ENCODE measurements around the gene TTC3. TPM values are rescaled to one million over a fixed set of nuclear protein-coding genes. Genes with fewer than 3 reads are reported as not detected.

The TTC3 gene
- total RNA-seq, 2 experiments from 2014 or later, result 75.4 to 85.6 TPM

GRCh38 chr21:37237346-37237745 is 164.3 kb downstream of the TTC3 start:
- Mint-ChIP-seq H3K36me3 (peaks cover 54% of the 10 kb centered on the region), H3K4me1 (peaks cover 52% of the 10 kb centered on the region), H3K4me3 (peak overlapping the region; percentile 71), H3K27me3 (no peaks in the 10 kb centered on the region), H3K27ac (peak overlapping the region; percentile 91), H3K9me3 (no peaks in the 10 kb centered on the region)
- DNase-seq (no peak), ATAC-seq (ENCODE audit: low read depth) (no peak)
- POLR2A ChIA-PET, result interaction anchor here (0.8 kb wide), 1 partner anchor 20 kb away, joined by 3 read pairs; no protein-coding TSS in a partner anchor

- ATAC-seq (ENCODE audit: low read depth) (peak; percentile 96), DNase-seq (no peak)
- no peaks in the 10 kb centered on the region for H3K27me3 Mint-ChIP-seq
- POLR2A ChIA-PET, result no interaction called here
- peak overlapping the region; percentile 91 for H3K27ac Mint-ChIP-seq
- no peaks in the 10 kb centered on the region for H3K9me3 Mint-ChIP-seq
- peak overlapping the region; percentile 71 for H3K4me3 Mint-ChIP-seq
- peaks cover 52% of the 10 kb centered on the region for H3K36me3 Mint-ChIP-seq
- peaks cover 55% of the 10 kb centered on the region for H3K4me1 Mint-ChIP-seq
Observed at GRCh38 chr21:37237764-37238163, 164.7 kb downstream of the TTC3 start.

GRCh38 chr21:37240978-37241377 is 167.9 kb downstream of the TTC3 start:
- H3K36me3 Mint-ChIP-seq, result peaks cover 61% of the 10 kb centered on the region
- H3K4me3 Mint-ChIP-seq, result no peak overlapping the region
- POLR2A ChIA-PET, result no interaction called here
- ATAC-seq (ENCODE audit: low read depth) (no peak), DNase-seq (no peak)
- H3K27me3 Mint-ChIP-seq, result no peaks in the 10 kb centered on the region
- no peak overlapping the region for H3K27ac Mint-ChIP-seq
- H3K9me3 Mint-ChIP-seq, result no peaks in the 10 kb centered on the region
- peaks cover 86% of the 10 kb centered on the region for H3K4me1 Mint-ChIP-seq

GRCh38 chr21:37241426-37241825 is 168.4 kb downstream of the TTC3 start:
- POLR2A ChIA-PET, result no interaction called here
- no peaks in the 10 kb centered on the region for H3K27me3 Mint-ChIP-seq
- H3K9me3 Mint-ChIP-seq, result no peaks in the 10 kb centered on the region
- peaks cover 89% of the 10 kb centered on the region for H3K4me1 Mint-ChIP-seq
- DNase-seq (no peak), ATAC-seq (ENCODE audit: low read depth) (no peak)
- peaks cover 63% of the 10 kb centered on the region for H3K36me3 Mint-ChIP-seq
- H3K4me3 Mint-ChIP-seq, result no peak overlapping the region
- H3K27ac Mint-ChIP-seq, result no peak overlapping the region

- no peak for ATAC-seq (ENCODE audit: low read depth)
- POLR2A ChIA-PET, result interaction anchor here (0.9 to 4.7 kb wide), 11 partner anchors 11 to 125 kb away, joined by 3 to 73 read pairs (median 4); partner anchors contain the start of gene VPS26C
- no peaks in the 10 kb centered on the region for H3K27me3 Mint-ChIP-seq
- H3K27ac Mint-ChIP-seq, result peak overlapping the region; percentile 95
- H3K36me3 Mint-ChIP-seq, result peaks cover 57% of the 10 kb centered on the region
- no peak for DNase-seq
- peaks cover 81% of the 10 kb centered on the region for H3K4me1 Mint-ChIP-seq
- H3K9me3 Mint-ChIP-seq, result no peaks in the 10 kb centered on the region
- peak overlapping the region; percentile 85 for H3K4me3 Mint-ChIP-seq
Observed at GRCh38 chr21:37243961-37244360, 170.9 kb downstream of the TTC3 start.

- H3K27ac Mint-ChIP-seq, result peak overlapping the region; percentile 95
- peaks cover 56% of the 10 kb centered on the region for H3K36me3 Mint-ChIP-seq
- peaks cover under 1% of the 10 kb centered on the region for H3K9me3 Mint-ChIP-seq
- no peaks in the 10 kb centered on the region for H3K27me3 Mint-ChIP-seq
- POLR2A ChIA-PET, result interaction anchor here (0.8 to 4.7 kb wide), 10 partner anchors 12 to 125 kb away, joined by 3 to 73 read pairs (median 5); partner anchors contain the start of genes DYRK1A and VPS26C
- peak; percentile 62 for DNase-seq
- peaks cover 81% of the 10 kb centered on the region for H3K4me1 Mint-ChIP-seq
- peak overlapping the region; percentile 85 for H3K4me3 Mint-ChIP-seq
- ATAC-seq (ENCODE audit: low read depth), result peak; percentile 88
Observed at GRCh38 chr21:37244501-37245095, 171.5 kb downstream of the TTC3 start.

- H3K9me3 Mint-ChIP-seq, result peaks cover 2% of the 10 kb centered on the region
- POLR2A ChIA-PET, result interaction anchor here (0.8 to 4.7 kb wide), 7 partner anchors 11 to 124 kb away, joined by 3 to 73 read pairs (median 13); partner anchors contain the start of genes DYRK1A and VPS26C
- H3K27me3 Mint-ChIP-seq, result no peaks in the 10 kb centered on the region
- peaks cover 79% of the 10 kb centered on the region for H3K4me1 Mint-ChIP-seq
- peak overlapping the region; percentile 85 for H3K4me3 Mint-ChIP-seq
- H3K27ac Mint-ChIP-seq, result peak overlapping the region; percentile 95
- no peak for DNase-seq
- ATAC-seq (ENCODE audit: low read depth), result peak; percentile 55
- peaks cover 59% of the 10 kb centered on the region for H3K36me3 Mint-ChIP-seq
Observed at GRCh38 chr21:37245151-37245550, 172.1 kb downstream of the TTC3 start.

- H3K4me1 Mint-ChIP-seq, result peaks cover 74% of the 10 kb centered on the region
- H3K36me3 Mint-ChIP-seq, result peaks cover 54% of the 10 kb centered on the region
- POLR2A ChIA-PET, result no interaction called here
- ATAC-seq (ENCODE audit: low read depth), result no peak
- no peak overlapping the region for H3K27ac Mint-ChIP-seq
- H3K9me3 Mint-ChIP-seq, result peaks cover 2% of the 10 kb centered on the region
- DNase-seq, result no peak
- no peaks in the 10 kb centered on the region for H3K27me3 Mint-ChIP-seq
- H3K4me3 Mint-ChIP-seq, result no peak overlapping the region
Observed at GRCh38 chr21:37248298-37248697, 175.2 kb downstream of the TTC3 start.

GRCh38 chr21:37249112-37249904 is 176.3 kb downstream of the TTC3 start:
- Mint-ChIP-seq H3K4me1 (peaks cover 70% of the 10 kb centered on the region), H3K36me3 (peaks cover 51% of the 10 kb centered on the region), H3K27ac (peak overlapping the region; percentile 23), H3K27me3 (no peaks in the 10 kb centered on the region), H3K4me3 (peak overlapping the region; percentile 43), H3K9me3 (peaks cover 2% of the 10 kb centered on the region)
- ATAC-seq (ENCODE audit: low read depth) (no peak), DNase-seq (no peak)
- POLR2A ChIA-PET, result interaction anchor here (0.7 to 1.1 kb wide), 2 partner anchors 15 to 123 kb away, joined by 3 read pairs; no protein-coding TSS in a partner anchor

- H3K4me3 Mint-ChIP-seq, result no peak overlapping the region
- peaks cover 2% of the 10 kb centered on the region for H3K9me3 Mint-ChIP-seq
- peaks cover 45% of the 10 kb centered on the region for H3K36me3 Mint-ChIP-seq
- DNase-seq, result no peak
- ATAC-seq (ENCODE audit: low read depth), result no peak
- POLR2A ChIA-PET, result no interaction called here
- H3K4me1 Mint-ChIP-seq, result peaks cover 59% of the 10 kb centered on the region
- no peak overlapping the region for H3K27ac Mint-ChIP-seq
- H3K27me3 Mint-ChIP-seq, result no peaks in the 10 kb centered on the region
Observed at GRCh38 chr21:37251294-37251634, 178.2 kb downstream of the TTC3 start.

Other genes with a start within 250 kb of the TTC3 start
- 10 to 100 TPM; 17.4 to 17.8 TPM for gene HLCS, start 106.6 kb upstream of the TTC3 start, total RNA-seq
- not detected for gene RIPPLY3, start 66.6 kb upstream of the TTC3 start, total RNA-seq
- gene PIGP, start 183 bp upstream of the TTC3 start, total RNA-seq, result 10 to 100 TPM; 12.4 to 18.8 TPM
- gene VPS26C, start 194.1 kb downstream of the TTC3 start, total RNA-seq, result 10 to 100 TPM; 94.0 to 97.3 TPM